Measurements from ENCODE around the gene FOXP4.

The FOXP4 gene

DNA sequence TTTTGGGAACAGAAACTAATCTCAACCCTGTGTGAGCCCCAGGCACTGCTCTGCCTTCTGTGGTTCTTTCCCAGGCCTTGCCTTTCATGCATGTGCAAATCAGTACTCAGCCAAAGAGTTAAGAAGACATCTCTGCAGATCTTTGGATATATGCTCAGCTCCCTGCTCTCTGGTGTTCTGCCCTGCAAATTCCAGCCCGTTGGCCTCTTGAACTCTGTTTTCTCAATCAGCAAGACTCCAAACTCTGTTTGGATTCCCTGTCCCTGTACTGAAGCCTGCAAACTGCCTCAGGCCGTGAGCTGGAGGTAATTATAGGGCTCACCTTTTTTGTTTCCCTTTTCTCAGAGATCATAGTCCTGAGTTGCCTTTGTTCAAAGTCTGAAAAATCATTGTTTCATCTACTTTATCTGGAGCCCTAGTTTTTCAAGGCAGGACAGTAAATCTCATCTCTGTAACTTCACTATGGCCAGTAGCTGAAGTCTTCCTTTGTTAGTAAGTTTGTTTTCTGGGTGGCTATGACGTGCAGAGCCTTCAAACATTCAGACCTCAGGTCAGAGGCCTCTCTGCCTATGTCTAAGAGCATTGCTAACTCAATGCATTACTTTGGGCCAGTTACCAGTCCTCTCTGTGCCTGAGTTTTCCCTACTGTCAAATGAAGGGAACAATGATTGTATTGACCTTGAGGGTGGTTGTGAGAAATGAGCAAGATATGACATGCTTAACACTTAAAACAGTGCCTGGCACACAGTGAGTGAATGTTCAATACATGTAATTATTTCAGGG, 76.2 kb downstream of the FOXP4 start:
- DNase-seq (ENCODE audit: extremely low read depth, low read depth), result no peak
- H3K4me3 ChIP-seq (replicated peaks; ENCODE audit: low read depth, low read length), result no peak overlapping the region
- TF ChIP-seq, protein P1, sequence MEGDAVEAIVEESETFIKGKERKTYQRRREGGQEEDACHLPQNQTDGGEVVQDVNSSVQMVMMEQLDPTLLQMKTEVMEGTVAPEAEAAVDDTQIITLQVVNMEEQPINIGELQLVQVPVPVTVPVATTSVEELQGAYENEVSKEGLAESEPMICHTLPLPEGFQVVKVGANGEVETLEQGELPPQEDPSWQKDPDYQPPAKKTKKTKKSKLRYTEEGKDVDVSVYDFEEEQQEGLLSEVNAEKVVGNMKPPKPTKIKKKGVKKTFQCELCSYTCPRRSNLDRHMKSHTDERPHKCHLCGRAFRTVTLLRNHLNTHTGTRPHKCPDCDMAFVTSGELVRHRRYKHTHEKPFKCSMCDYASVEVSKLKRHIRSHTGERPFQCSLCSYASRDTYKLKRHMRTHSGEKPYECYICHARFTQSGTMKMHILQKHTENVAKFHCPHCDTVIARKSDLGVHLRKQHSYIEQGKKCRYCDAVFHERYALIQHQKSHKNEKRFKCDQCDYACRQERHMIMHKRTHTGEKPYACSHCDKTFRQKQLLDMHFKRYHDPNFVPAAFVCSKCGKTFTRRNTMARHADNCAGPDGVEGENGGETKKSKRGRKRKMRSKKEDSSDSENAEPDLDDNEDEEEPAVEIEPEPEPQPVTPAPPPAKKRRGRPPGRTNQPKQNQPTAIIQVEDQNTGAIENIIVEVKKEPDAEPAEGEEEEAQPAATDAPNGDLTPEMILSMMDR (IDR thresholded peaks at IDR 0.05; ENCODE audit: low read depth, low read length, missing control alignments), result no peak

GRCh38 chr6:41623330-41623729, 77.1 kb downstream of the FOXP4 start:
- DNase-seq (ENCODE audit: extremely low read depth, low read depth), result no peak
- H3K4me3 ChIP-seq (replicated peaks; ENCODE audit: low read depth, low read length), result no peak overlapping the region
- TF ChIP-seq, protein P1 (IDR thresholded peaks at IDR 0.05; ENCODE audit: low read depth, low read length, missing control alignments), result no peak

- H3K4me3 ChIP-seq (replicated peaks; ENCODE audit: low read depth, low read length), result no peak overlapping the region
- DNase-seq (ENCODE audit: extremely low read depth, low read depth), result no peak
- TF ChIP-seq, protein P1 (IDR thresholded peaks at IDR 0.05; ENCODE audit: low read depth, low read length, missing control alignments), result no peak
These were observed 78.6 kb downstream of the FOXP4 start for GRCh38 chr6:41624621-41625380.

DNA sequence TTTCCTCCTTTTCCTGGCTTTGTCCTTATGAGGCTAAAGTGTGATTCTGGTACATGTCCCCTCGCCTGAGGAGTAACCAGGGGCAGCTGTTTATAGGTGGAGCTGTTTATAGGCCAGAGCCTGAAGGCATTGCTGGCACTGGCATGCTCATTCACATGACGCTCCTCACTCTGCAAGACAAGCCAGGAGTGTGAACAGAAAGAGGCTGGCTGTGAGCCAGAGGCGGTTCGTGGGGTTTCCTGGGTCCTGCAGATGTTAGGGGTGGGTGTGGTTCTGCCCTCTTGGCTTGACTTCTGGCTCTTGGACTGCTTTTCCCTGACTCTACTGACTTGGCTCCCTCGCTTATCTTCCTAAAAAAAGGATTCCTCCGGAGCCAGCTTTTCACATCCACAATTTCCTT, 79.3 kb downstream of the FOXP4 start:
- no peak overlapping the region for H3K4me3 ChIP-seq (replicated peaks; ENCODE audit: low read depth, low read length)
- TF ChIP-seq, protein P1 (IDR thresholded peaks at IDR 0.05; ENCODE audit: low read depth, low read length, missing control alignments), result no peak
- no peak for DNase-seq (ENCODE audit: extremely low read depth, low read depth)

DNA sequence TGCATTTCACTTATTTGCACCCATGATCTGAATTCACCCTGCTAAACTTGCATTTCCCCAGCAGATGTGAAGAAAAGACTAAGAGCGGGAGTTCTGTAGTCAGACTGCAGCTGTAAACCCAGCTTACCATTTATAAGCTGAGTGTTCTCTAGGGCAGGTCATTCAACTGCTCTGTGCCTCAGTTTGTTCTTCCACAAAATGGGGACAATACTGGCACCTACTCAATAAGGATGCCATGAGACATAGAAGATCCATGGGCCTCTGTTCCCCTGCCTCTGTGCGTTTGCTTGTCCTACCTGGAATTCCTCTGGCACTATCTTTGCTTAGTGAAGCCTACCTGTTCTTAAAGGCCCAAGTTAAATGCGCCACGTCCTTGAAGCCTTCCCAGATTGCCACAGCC, 79.8 kb downstream of the FOXP4 start:
- TF ChIP-seq, protein P1 (IDR thresholded peaks at IDR 0.05; ENCODE audit: low read depth, low read length, missing control alignments), result no peak
- no peak overlapping the region for H3K4me3 ChIP-seq (replicated peaks; ENCODE audit: low read depth, low read length)
- DNase-seq (ENCODE audit: extremely low read depth, low read depth), result no peak

- TF ChIP-seq, protein P1 (IDR thresholded peaks at IDR 0.05; ENCODE audit: low read depth, low read length, missing control alignments), result no peak
- no peak for DNase-seq (ENCODE audit: extremely low read depth, low read depth)
- H3K4me3 ChIP-seq (replicated peaks; ENCODE audit: low read depth, low read length), result no peak overlapping the region
These were observed 80.7 kb downstream of the FOXP4 start for GRCh38 chr6:41626917-41627316.

All from HFF-Myc (cell line).